Measurements from ENCODE around the gene SFPQ.
"Not testable (repeated sequence)": the region's sequence is repeated elsewhere in the genome, so short reads cannot be mapped to it uniquely, and the experiment has no call there.

The SFPQ gene

GRCh38 chr1:35142294-35142693 is 50.7 kb downstream of the SFPQ start:
- not testable (repeated sequence) for DNase-seq

- DNase-seq = not testable (repeated sequence)
These were observed 55.4 kb downstream of the SFPQ start for GRCh38 chr1:35137590-35137989.

- DNase-seq = no peak
These were observed 56.2 kb downstream of the SFPQ start for GRCh38 chr1:35136780-35137179.

All from activated CD8-positive, alpha-beta memory T cell treated with anti-CD3 and anti-CD28 coated beads, Interleukin-2, amount 50 U/mL, for 48 hours (primary cell).